Right lobe of liver (tissue), 4 donors: ENCODE data around the gene ATXN10.

ENCODE experiments used
- POLR2A ChIP-seq: fragments of 450-650 bp; IDR thresholded peaks from one replicate; pipeline ENCODE4 v1.6.1; 2017; ENCODE audit warnings: antibody characterized with exemption, mild to moderate bottlenecking
- TF ChIP-seq, protein P1 (sequence below), 4 donors: fragments of 200-600 bp in 3 of 4; fragments of 450-650 bp in 1 of 4; IDR thresholded peaks; one replicate each; pipeline versions ENCODE4 v1.5.1 to v1.8.0; 2016 to 2022; ENCODE audit warnings: antibody characterized with exemption in 4 of 4, mild to moderate bottlenecking in 2 of 4
- donor health status: DM: no; HTN: no; CAD: no.
- donor health status: DM: no; HTN: no; CAD: no.
- donor health status: DM: no; HTN: yes; CAD: no.

GRCh38 chr22:45802054-45802453, 130.4 kb downstream of the ATXN10 start:
- TF ChIP-seq, protein P1, sequence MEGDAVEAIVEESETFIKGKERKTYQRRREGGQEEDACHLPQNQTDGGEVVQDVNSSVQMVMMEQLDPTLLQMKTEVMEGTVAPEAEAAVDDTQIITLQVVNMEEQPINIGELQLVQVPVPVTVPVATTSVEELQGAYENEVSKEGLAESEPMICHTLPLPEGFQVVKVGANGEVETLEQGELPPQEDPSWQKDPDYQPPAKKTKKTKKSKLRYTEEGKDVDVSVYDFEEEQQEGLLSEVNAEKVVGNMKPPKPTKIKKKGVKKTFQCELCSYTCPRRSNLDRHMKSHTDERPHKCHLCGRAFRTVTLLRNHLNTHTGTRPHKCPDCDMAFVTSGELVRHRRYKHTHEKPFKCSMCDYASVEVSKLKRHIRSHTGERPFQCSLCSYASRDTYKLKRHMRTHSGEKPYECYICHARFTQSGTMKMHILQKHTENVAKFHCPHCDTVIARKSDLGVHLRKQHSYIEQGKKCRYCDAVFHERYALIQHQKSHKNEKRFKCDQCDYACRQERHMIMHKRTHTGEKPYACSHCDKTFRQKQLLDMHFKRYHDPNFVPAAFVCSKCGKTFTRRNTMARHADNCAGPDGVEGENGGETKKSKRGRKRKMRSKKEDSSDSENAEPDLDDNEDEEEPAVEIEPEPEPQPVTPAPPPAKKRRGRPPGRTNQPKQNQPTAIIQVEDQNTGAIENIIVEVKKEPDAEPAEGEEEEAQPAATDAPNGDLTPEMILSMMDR (IDR thresholded peaks at IDR 0.05) = no peak
- no peak for TF ChIP-seq POLR2A
